Neural cell (in vitro differentiated cells): ENCODE measurements around the gene NPAS3. TPM values are rescaled to one million over a fixed set of nuclear protein-coding genes. Genes with fewer than 3 reads are reported as not detected.

Source experiments
- H2AFZ ChIP-seq: fragments of 200-600, 300-800 bp; sonication (generic), shearing (Covaris generic); 2 replicates; pipeline ENCODE4 v1.6.0; 2014; ENCODE audit warnings: low read depth, mild to moderate bottlenecking, antibody characterized with exemption, low read length, moderate library complexity
- H3F3A ChIP-seq: fragments of 200-600 bp; shearing (Covaris generic); 2 replicates; pipeline ENCODE4 v1.6.1; 2016; ENCODE audit warnings: mild to moderate bottlenecking, moderate library complexity, mixed read lengths, antibody characterized with exemption, low read length; ENCODE audit not compliant: insufficient read depth, poor library complexity, severe bottlenecking
- H3K27ac ChIP-seq: fragments of 200-600, 300-800 bp; sonication (generic), shearing (Covaris generic); 2 replicates; pipeline ENCODE4 v1.5.1; 2014; ENCODE audit warnings: mild to moderate bottlenecking, low read length, moderate library complexity
- H3K27me3 ChIP-seq: fragments of 300-800, 200-600 bp; sonication (generic), shearing (Covaris generic); 2 replicates; pipeline ENCODE4 v1.6.0; 2014; ENCODE audit warnings: mild to moderate bottlenecking, low read depth, low read length, moderate library complexity; ENCODE audit not compliant: insufficient read depth
- H3K36me3 ChIP-seq: fragments of 300-800, 200-600 bp; sonication (generic), shearing (Covaris generic); 2 replicates; pipeline ENCODE4 v1.5.1; 2014; ENCODE audit warnings: mild to moderate bottlenecking, antibody characterized with exemption, low read length, moderate library complexity; ENCODE audit not compliant: insufficient read depth
- H3K4me2 ChIP-seq: fragments of 300-800, 200-600 bp; sonication (generic), shearing (Covaris generic); 2 replicates; pipeline ENCODE4 v1.6.0; 2014; ENCODE audit warnings: mild to moderate bottlenecking, low read length
- H3K4me3 ChIP-seq: fragments of 300-800, 200-600 bp; sonication (generic), shearing (Covaris generic); 2 replicates; pipeline ENCODE4 v1.5.1; 2014; ENCODE audit warnings: mild to moderate bottlenecking, low read length, moderate library complexity
- H3K79me2 ChIP-seq: fragments of 200-600 bp; shearing (Covaris generic); replicated peaks from 2 replicates; pipeline ENCODE4 v1.6.0; 2014; ENCODE audit warnings: mild to moderate bottlenecking, low read length, moderate library complexity; ENCODE audit not compliant: insufficient read depth
- H3K9ac ChIP-seq: fragments of 300-800, 200-600 bp; sonication (generic), shearing (Covaris generic); 2 replicates; pipeline ENCODE4 v1.6.1; 2016; ENCODE audit warnings: mild to moderate bottlenecking, low read length, mixed read lengths
- H3K9me2 ChIP-seq: fragments of 200-600 bp; shearing (Covaris generic); 2 replicates; pipeline ENCODE4 v1.6.1; 2016; ENCODE audit warnings: mild to moderate bottlenecking, low read length, mixed read lengths; ENCODE audit not compliant: insufficient read depth
- H3K9me3 ChIP-seq: fragments of 200-600, 300-800 bp; sonication (generic), shearing (Covaris generic); 2 replicates; pipeline ENCODE4 v1.6.1; 2016; ENCODE audit warnings: mild to moderate bottlenecking, mixed run types, low read length, moderate library complexity, mixed read lengths
- H4K20me1 ChIP-seq: fragments of 200-600 bp; shearing (Covaris generic); 2 replicates; pipeline ENCODE4 v1.6.1; 2016; ENCODE audit warnings: mild to moderate bottlenecking, mixed run types; ENCODE audit not compliant: insufficient read depth
- EP300 ChIP-seq: fragments of 450-650 bp; conservative IDR thresholded peaks from 2 replicates; pipeline ENCODE4 v1.6.1; 2014; ENCODE audit warnings: antibody characterized with exemption, mild to moderate bottlenecking, moderate library complexity; ENCODE audit not compliant: poor library complexity, severe bottlenecking
- EZH2 ChIP-seq: fragments of 200-600, 300-800 bp; shearing (Covaris generic), sonication (generic); IDR thresholded peaks from 2 replicates; pipeline ENCODE4 v1.6.1; 2014; ENCODE audit warnings: antibody characterized with exemption, low read length, borderline replicate concordance, mild to moderate bottlenecking; ENCODE audit not compliant: insufficient read depth, poor library complexity, severe bottlenecking
- MXI1 ChIP-seq: fragments of 450-650 bp; conservative IDR thresholded peaks from 2 replicates; pipeline ENCODE4 v1.6.1; 2014; ENCODE audit warnings: antibody characterized with exemption, mild to moderate bottlenecking; ENCODE audit not compliant: poor library complexity, severe bottlenecking
- POLR2AphosphoS5 ChIP-seq: IDR thresholded peaks from 2 replicates; pipeline ENCODE4 v1.6.1; 2012
- RAD21 ChIP-seq: fragments of 450-650 bp; conservative IDR thresholded peaks from 2 replicates; pipeline ENCODE4 v1.6.1; 2014; ENCODE audit warnings: antibody characterized with exemption, mild to moderate bottlenecking, moderate library complexity
- REST ChIP-seq: IDR thresholded peaks from 2 replicates; pipeline ENCODE4 v1.6.1; 2012; ENCODE audit warnings: borderline replicate concordance
- SMC3 ChIP-seq: fragments of 450-650 bp; conservative IDR thresholded peaks from 2 replicates; pipeline ENCODE4 v1.6.1; 2014; ENCODE audit warnings: antibody characterized with exemption, mild to moderate bottlenecking, moderate library complexity; ENCODE audit not compliant: poor library complexity
- TAF1 ChIP-seq: IDR thresholded peaks from 2 replicates; pipeline ENCODE4 v1.6.1; 2012; ENCODE audit warnings: low read depth
- polyA plus RNA-seq: library from polyadenylated mRNA; depleted of rRNA; stranded (reverse); fragments of >200 nt; gene quantifications from 2 replicates; pipeline ENCODE4 v1.2.3, GENCODE V29; 2014
- TF ChIP-seq, protein P1 (sequence below): fragments of 450-650 bp; IDR thresholded peaks from 2 replicates; pipeline ENCODE4 v1.5.1; 2014; ENCODE audit warnings: antibody characterized with exemption, mild to moderate bottlenecking, moderate library complexity; ENCODE audit not compliant: poor library complexity, severe bottlenecking

NPAS3 gene
- polyA plus RNA-seq, 1 donor from 2014 or later = 1.3 TPM

DNA sequence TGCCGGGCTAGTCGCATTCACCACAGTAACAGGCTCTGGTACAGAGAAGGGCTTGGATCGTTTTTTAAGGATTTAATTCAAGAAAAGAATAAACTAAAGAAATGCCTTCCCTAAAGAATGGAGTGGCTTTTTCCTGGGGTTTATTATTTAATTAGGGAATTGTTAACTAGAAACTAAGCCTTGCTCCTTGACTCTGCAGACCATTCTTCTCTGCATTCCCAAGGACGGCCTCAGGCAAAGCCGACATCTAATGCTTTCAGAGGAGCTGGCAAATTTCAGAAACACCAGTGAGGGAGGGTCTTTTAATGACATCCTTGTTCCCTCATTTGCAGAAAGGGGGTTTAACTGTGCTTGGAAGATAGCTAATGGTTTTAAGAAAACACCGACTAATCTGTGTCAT, 838.2 kb downstream of the NPAS3 start:
- Histone ChIP-seq H3K9me3 (no peaks in the 10 kb centered on the region), H3K27me3 (no peaks in the 10 kb centered on the region), H3K79me2 (no peaks in the 10 kb centered on the region), H3K9me2 (no peaks in the 10 kb centered on the region), H3K4me2 (no peak overlapping the region), H3F3A (no peaks in the 10 kb centered on the region), H4K20me1 (no peaks in the 10 kb centered on the region), H3K27ac (no peak overlapping the region), H2AFZ (no peak overlapping the region), H3K4me3 (no peak overlapping the region), H3K36me3 (no peaks in the 10 kb centered on the region), H3K9ac (no peak overlapping the region)
- TF ChIP-seq EP300 (no peak), POLR2AphosphoS5 (no peak), MXI1 (no peak), REST (no peak), RAD21 (no peak), TAF1 (no peak), SMC3 (no peak), EZH2 (no peak)
- TF ChIP-seq, protein P1, sequence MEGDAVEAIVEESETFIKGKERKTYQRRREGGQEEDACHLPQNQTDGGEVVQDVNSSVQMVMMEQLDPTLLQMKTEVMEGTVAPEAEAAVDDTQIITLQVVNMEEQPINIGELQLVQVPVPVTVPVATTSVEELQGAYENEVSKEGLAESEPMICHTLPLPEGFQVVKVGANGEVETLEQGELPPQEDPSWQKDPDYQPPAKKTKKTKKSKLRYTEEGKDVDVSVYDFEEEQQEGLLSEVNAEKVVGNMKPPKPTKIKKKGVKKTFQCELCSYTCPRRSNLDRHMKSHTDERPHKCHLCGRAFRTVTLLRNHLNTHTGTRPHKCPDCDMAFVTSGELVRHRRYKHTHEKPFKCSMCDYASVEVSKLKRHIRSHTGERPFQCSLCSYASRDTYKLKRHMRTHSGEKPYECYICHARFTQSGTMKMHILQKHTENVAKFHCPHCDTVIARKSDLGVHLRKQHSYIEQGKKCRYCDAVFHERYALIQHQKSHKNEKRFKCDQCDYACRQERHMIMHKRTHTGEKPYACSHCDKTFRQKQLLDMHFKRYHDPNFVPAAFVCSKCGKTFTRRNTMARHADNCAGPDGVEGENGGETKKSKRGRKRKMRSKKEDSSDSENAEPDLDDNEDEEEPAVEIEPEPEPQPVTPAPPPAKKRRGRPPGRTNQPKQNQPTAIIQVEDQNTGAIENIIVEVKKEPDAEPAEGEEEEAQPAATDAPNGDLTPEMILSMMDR = no peak

DNA sequence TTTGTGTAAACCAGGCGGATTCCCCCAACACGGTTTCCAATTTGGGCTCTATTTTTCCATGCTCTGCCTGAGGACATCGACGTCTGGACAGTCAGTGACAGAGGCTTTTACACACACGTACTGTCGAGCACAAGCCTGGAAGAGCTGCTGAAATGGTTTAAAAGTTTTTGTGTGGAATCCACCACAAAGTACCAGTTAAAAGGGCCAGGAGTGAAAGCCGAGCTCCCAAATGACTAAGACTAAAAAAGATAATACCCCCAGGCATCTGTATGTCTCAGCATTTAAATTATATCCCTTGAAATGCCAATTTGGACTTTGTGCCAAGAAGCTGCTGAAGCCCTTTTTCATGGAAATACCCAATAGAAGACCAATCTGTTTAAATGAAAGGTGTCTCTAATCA, 839.0 kb downstream of the NPAS3 start:
- Histone ChIP-seq H3K4me2 (no peak overlapping the region), H3K9me2 (no peaks in the 10 kb centered on the region), H3K4me3 (no peak overlapping the region), H3K27ac (no peak overlapping the region), H3K36me3 (no peaks in the 10 kb centered on the region), H3F3A (no peaks in the 10 kb centered on the region), H3K79me2 (no peaks in the 10 kb centered on the region), H3K27me3 (no peaks in the 10 kb centered on the region), H3K9me3 (no peaks in the 10 kb centered on the region), H3K9ac (no peak overlapping the region), H4K20me1 (no peaks in the 10 kb centered on the region), H2AFZ (no peak overlapping the region)
- TF ChIP-seq SMC3 (no peak), EZH2 (no peak), MXI1 (no peak), TAF1 (no peak), EP300 (no peak), RAD21 (no peak), POLR2AphosphoS5 (no peak), REST (no peak)
- TF ChIP-seq, protein P1 = no peak
